Coronary artery (tissue), 2 donors: ENCODE results near the gene NUTF2.
A peak's percentile ranks its signal among the peaks of the same experiment; 100 is the strongest.
"Not testable (repeated sequence)": the region's sequence is repeated elsewhere in the genome, so short reads cannot be mapped to it uniquely, and the experiment has no call there.

Experiments used
- DNase-seq: peaks from one replicate; pipeline ENCODE4 v3.0.0-alpha.2; 2017; ENCODE audit warnings: low spot score
- H3K27ac ChIP-seq, 2 donors: fragments of 200-600 bp; sonication (generic); one replicate each; pipeline ENCODE4 v1.5.1; 2016 to 2019
- H3K4me3 ChIP-seq: fragments of 200-600 bp; sonication (generic); 2 replicates; pipeline ENCODE4 v1.5.1; 2016; ENCODE audit warnings: mild to moderate bottlenecking, moderate library complexity
- TF ChIP-seq, protein P1 (sequence below): fragments of 200-600 bp; sonication (generic); IDR thresholded peaks from one replicate; pipeline ENCODE4 v1.5.1; 2019; ENCODE audit warnings: antibody characterized with exemption

NUTF2 gene

DNA sequence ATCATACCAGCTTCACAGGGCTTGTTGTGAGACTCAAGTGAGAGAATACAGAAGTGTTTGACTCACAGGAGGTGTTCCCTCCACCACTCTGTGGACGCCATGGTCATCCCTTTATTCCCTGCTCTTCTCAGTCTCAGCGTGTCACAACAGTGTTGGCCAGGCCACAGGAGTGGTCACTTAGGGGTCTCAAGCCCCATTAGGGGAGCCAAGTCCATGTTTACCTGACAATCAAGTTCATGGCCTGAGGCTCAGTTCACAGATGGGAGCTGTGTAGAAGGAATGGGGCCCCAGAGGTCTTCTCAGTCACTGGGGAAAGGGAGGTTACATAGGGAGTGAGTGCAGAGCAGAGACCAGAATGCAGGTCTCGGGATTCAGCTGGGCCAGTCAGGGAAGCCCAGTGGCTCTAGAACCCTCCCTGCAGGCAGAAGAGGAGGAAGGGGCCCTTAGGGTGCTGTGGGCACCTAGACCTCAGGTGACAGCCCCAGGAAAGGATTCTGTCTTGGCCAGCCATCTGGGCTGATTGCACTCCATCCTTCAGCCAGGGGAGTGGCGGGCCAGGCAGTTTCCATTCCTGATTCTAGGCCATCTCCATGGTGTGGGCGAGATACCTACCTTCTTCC, 10.3 kb downstream of the NUTF2 start:
- Histone ChIP-seq H3K27ac (peak overlapping the region; percentile 24 to 87), H3K4me3 (no peak overlapping the region)
- TF ChIP-seq, protein P1, sequence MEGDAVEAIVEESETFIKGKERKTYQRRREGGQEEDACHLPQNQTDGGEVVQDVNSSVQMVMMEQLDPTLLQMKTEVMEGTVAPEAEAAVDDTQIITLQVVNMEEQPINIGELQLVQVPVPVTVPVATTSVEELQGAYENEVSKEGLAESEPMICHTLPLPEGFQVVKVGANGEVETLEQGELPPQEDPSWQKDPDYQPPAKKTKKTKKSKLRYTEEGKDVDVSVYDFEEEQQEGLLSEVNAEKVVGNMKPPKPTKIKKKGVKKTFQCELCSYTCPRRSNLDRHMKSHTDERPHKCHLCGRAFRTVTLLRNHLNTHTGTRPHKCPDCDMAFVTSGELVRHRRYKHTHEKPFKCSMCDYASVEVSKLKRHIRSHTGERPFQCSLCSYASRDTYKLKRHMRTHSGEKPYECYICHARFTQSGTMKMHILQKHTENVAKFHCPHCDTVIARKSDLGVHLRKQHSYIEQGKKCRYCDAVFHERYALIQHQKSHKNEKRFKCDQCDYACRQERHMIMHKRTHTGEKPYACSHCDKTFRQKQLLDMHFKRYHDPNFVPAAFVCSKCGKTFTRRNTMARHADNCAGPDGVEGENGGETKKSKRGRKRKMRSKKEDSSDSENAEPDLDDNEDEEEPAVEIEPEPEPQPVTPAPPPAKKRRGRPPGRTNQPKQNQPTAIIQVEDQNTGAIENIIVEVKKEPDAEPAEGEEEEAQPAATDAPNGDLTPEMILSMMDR: no peak

DNA sequence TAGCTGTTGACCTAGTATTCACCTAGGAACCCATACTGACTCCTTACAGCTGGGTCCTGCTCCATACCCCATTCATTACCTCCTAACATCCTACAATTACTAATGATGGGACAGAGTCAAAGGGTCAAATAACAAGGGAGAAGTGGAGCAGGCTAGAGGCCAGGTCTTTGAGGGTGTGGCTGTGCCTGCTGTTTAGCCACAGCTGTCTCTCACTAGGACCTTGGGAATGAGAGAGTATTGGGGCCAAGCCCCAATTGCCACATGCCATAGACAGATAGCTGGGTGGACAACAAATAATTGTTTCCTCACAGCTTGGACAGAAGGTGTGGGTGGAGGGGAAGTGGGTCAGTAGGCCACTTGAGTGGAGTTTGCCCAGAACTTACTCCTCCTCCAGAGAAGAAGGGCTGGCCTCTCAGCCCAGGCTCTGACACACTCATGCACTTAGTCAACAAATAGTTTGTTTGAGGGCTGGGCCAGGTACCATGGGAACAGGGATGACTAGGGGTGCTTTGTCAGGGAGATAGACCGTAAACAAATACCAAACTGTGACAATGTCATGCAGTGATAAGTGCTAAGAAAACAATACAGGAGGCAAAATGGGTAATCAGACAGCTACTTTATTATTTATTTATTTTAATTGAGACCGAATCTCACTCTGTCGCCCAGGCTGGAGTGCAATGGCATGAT, 11.0 kb downstream of the NUTF2 start:
- peak; percentile 90 for DNase-seq
- TF ChIP-seq, protein P1: no peak
- peak overlapping the region; percentile 7 for H3K4me3 ChIP-seq
- peak overlapping the region; percentile 48 to 87 for H3K27ac ChIP-seq

More for the DNA sequence above, 10.3 kb downstream of the NUTF2 start:
- DNase-seq: no peak

DNA sequence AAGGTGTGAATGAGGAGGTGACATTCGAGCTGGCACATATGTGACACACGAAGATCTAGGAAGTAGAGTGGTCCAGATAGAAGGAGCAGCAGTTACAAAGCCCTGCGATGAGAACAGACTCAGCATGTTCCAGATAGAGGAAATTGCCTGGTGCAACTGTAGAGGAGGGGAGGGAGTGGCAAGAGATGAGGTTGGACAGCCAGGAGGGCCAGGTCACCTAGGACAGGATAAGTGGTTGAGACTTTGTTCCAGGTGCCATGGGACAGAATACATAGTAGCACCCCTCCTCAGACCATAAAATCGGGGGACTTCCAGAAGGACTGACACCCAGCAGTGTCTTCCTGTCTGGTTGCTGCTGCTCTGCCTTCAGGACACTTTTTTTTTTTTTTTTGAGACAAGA, 11.8 kb downstream of the NUTF2 start:
- TF ChIP-seq, protein P1: no peak
- peak overlapping the region; percentile 48 to 87 for H3K27ac ChIP-seq
- H3K4me3 ChIP-seq: peak overlapping the region; percentile 7
- DNase-seq: no peak

DNA sequence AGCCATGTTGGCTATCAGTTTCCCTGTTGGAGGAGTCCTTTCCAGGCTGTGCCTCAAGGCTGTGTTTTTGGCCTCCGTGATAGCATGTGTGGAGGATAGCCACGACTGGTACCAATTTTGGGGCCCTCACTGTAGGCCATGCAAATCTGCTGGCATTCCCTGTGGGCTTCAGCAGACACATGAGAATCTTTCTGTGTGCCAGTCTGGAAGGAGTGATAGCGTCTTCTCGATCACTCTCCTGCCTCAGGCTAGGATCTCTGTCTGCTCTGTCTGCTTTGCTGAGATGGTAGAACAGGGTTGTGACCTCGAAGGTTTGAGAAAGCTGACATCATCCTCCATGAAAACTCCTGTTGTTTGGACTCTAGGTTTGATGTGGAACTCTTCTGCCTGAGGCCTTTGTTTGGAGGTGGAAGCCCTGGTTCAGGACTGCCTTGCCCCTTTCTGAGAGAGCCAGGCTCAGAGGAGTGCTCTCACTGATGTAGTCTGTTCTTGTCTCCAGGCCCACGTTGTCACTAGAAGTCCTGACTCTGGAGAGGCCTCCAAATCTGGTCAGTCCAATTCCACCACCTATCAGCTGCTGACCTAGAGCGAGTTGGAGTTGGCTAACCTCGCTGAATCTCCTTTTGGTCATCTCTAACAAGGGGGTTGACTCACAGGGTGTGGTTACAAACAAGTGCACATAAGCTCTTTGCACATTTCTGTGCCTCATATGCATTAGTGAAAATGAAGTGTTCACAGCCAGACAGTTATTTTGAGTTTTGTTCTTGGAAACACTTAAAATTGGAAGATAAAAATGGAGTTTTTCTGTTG, 14.1 kb downstream of the NUTF2 start:
- TF ChIP-seq, protein P1: no peak
- DNase-seq: no peak
- H3K4me3 ChIP-seq: no peak overlapping the region
- peak overlapping the region in 1 of 2 donors; percentile 90 for H3K27ac ChIP-seq

DNA sequence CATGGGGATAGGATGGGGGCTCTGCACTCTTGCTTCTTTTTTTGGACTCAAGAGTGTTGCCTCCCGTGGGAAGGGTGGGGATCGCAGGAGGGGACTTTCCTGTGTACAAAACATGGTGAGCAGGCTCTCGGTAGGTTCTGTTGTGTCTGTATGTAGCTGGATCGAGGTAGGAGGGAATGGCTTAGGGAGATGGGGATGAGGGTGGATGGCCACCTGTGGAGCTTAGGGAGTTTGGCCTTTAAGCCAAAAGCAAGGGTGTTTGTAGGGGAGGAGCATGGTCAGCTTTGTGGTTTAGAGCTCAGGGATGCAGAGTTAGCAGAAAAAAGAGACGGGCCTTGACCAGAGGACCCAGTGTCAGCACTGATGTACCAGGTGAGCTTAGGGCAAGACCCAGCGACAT, 15.1 kb downstream of the NUTF2 start:
- DNase-seq: no peak
- no peak overlapping the region for H3K4me3 ChIP-seq
- TF ChIP-seq, protein P1: no peak
- peak overlapping the region; percentile 85 to 90 for H3K27ac ChIP-seq

DNA sequence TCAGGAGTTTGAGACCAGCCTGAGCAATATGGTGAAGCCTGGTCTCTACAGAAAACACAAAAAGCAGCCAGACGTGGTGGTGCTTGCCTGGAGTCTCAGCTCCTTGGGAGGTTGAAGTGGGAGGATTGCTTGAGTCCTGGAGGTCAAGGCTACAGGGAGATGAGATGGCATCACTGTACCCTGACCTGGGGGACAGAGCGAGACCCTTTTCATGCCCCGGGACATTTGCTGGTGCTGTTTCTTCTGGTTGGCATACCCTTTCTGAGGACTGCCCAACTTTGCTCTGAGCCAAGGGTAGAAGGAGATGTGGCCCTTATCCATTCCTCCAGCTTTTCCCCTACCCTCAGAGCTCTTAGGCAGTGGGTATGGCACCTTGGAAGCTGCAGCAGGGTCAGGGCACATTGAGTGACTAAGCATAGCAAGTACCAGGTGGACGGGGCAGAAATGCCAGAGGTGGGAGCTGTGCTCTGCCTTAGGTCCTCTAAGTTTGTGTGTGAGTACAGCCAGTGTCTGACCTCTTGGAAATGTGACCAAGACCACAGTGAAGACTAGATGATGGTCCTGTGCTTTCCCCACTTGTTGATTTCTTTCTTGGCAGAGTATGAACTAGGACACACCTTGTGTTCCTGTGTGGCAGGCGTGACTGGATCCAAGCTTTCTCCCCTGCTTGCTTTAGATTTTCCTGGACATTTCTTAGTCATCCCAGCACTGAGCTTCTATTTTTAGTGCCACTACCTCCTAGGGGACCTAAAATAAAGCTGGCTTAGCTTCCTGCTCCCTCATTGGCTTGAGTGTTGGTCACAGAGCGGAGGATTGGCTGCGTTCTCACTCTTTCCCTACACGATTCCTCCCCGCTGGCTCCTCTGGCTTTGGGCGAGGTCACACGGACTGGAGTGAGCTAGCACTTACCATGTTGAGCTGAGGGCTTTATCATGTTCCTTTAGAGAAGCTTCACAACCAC, 16.2 kb downstream of the NUTF2 start:
- Histone ChIP-seq H3K27ac (peak overlapping the region; percentile 90), H3K4me3 (peak overlapping the region; percentile 41)
- DNase-seq: peak; percentile 93

DNA sequence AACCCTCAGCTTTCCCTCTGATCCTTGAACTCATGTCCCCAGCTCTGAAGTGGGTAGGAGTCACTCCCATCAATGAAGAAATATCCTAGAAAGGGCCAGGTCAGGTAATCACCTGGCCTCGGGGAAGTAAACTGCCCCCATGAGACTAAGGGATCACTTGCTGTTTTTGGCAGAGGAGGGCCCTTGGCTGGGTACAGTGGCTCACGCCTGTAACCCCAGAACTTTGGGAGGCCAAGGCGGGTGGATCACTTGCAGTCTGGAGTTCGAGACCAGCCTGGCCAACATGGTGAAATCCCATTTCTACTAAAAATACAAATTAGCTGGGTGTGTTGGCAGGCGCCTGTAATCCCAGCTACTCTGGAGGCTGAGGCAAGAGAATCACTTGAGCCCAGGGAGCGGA, 17.3 kb downstream of the NUTF2 start:
- peak overlapping the region; percentile 90 for H3K27ac ChIP-seq
- H3K4me3 ChIP-seq: peak overlapping the region; percentile 29
- not testable (repeated sequence) for DNase-seq

More for the DNA sequence above, 16.2 kb downstream of the NUTF2 start:
- TF ChIP-seq, protein P1: no peak
